Stimulated activated CD4-positive, alpha-beta T cell treated with anti-CD3 and anti-CD28 coated beads, Interleukin-2, amount 100 ng/mL, for 48 hours (primary cell): ENCODE measurements around the gene CMKLR1.

ENCODE experiments used
- DNase-seq, 2 donors: peaks; one replicate each; pipeline ENCODE4 v3.0.0-alpha.2; 2020

CMKLR1 gene

GRCh38 chr12:108333898-108334699 lies 5.0 kb downstream of the CMKLR1 start:
- no peak for DNase-seq

DNA sequence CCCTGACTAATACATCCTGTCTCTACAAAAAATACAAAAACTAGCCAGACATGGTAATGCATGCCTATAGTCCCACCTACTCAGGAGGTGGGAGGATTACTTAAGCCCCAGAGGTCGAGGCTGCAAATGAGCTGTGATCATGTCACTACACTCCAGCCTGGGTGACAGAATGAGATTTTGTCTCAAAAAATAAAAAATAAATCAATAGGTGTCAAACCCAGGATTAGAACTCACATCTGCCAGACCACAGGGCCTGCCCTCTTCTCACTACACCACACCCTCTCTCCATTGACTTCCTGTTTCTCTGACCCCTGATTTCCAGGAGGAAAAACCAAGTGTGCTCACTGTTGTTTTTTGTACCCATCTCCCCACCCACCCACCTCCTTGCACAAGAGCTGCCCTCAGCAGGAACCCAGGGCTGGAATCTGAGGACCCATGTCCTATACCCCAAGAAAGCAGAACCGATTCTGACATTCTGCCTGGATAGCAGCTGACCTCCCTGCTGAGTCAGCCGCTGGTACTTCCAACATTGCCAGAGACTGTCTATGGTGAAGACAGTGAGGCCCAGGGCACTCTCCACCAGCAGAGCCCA lies 6.2 kb downstream of the CMKLR1 start:
- DNase-seq: no peak

DNA sequence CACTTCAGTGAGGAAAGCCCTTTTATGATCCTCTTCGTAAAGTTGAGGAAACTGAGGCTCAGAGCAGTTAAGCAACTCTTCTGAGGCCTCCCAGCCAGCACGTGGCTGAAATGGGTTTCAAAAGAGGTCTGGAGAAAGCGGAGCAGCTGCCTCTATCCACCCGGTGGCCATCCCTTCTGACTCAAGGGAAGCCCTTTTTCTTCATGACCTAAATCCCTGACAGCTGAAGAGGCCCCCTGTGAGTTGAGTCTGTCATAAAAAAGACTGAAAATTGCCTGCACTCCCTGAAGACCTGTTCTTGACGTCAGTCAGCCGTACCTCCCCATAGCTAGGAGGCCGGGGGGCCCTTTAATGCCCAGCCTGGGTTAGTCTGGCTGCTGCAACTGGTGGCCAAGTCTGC lies 10.7 kb downstream of the CMKLR1 start:
- DNase-seq: no peak

GRCh38 chr12:108327621-108328344 lies 11.3 kb downstream of the CMKLR1 start:
- no peak for DNase-seq

DNA sequence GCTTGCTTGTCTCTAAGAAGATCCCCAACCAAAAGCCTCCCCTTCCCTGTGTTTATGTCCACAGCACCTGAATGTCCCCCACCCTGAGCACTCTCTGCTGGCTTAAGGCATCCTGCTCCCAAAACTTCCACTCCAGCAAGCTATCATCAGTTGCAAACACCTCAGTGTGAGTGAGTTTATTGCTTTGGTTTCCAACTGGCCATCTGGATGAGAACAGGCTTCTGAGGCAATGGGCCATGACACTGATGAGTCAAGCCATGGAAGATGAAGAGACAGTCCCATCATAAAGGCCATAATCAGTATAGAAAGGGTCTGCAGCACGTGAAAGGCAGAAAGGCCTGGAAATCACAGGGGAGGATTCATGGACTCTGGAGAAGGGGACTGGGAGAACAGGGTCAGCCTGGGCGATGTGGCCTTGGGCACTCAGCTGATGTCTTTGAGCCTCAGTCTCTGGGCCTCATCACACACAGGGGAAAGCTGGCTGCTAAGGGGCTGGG lies 12.8 kb downstream of the CMKLR1 start:
- DNase-seq: no peak

- DNase-seq: no peak
Observed at GRCh38 chr12:108325549-108325948, 13.6 kb downstream of the CMKLR1 start.

DNA sequence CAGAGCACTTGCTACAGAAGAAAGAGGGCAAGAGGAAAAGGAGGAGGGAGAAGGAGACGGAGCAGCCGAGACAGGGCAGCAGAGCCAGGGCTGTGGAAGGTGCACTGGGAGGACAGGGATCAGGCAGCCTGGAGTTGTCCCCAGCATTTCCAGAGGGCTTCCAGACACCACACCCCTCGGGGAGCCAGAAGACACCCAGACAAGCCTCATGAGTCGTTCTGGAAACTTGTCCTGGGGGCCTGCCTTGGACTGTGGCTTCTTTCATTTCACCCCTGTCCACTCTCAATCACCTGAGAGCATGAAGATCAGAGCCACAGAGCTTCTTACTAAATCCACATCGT lies 14.1 kb downstream of the CMKLR1 start:
- DNase-seq: no peak

DNA sequence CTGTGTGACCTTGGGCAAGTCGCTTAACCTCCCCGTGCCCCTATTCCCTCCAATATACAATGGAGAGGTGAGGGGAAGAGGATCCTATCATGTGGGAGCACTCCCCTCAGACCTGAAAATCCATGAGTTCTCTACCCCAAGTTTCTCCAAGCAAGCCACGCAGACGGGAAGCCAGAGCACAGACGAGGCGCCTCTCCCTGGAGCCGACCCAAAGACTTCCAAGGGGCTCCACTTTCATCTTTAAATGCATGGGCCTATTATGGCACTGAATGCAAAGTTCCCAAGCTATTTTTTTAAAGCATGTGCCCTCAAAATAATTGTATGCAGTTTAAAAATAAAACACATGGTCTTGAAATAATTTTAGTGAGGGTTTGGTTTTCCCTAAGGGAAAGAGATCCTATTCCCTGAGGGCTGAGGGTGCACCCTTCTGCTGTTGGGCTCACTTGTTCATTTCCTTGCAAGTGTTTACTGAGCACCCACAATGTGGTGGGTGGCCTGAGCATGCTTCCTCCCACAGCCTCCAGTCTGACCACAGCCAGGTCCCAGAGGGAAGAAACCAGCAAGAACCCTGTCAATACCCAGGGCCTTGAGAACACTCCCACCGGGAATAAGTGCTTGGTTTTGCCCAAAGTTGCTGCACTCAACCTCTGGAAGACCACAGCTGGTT lies 14.6 kb downstream of the CMKLR1 start:
- DNase-seq: no peak

- no peak for DNase-seq
Observed at GRCh38 chr12:108323581-108323980, 15.5 kb downstream of the CMKLR1 start.

DNA sequence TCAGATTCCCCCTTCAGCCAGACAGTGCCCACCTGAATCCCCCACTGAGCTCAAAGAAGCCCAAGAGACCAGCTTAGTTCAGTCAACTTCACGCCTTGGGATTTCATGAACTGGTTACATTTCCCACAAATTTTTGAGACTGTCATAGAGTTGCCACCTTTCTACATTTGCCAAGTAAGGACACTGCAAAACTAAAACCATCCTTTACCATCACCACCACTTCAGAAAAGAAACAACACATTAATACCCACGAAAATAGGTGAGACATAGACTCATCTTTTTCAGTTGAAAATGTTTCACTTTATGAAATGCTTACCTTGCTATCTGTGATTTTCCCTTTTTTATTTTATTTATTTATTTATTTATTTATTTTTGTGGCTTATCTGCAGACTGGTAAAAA lies 16.1 kb downstream of the CMKLR1 start:
- DNase-seq: no peak

GRCh38 chr12:108321688-108322087 lies 17.4 kb downstream of the CMKLR1 start:
- no peak for DNase-seq

- DNase-seq: no peak
Observed at GRCh38 chr12:108320507-108321293, 18.4 kb downstream of the CMKLR1 start.

DNA sequence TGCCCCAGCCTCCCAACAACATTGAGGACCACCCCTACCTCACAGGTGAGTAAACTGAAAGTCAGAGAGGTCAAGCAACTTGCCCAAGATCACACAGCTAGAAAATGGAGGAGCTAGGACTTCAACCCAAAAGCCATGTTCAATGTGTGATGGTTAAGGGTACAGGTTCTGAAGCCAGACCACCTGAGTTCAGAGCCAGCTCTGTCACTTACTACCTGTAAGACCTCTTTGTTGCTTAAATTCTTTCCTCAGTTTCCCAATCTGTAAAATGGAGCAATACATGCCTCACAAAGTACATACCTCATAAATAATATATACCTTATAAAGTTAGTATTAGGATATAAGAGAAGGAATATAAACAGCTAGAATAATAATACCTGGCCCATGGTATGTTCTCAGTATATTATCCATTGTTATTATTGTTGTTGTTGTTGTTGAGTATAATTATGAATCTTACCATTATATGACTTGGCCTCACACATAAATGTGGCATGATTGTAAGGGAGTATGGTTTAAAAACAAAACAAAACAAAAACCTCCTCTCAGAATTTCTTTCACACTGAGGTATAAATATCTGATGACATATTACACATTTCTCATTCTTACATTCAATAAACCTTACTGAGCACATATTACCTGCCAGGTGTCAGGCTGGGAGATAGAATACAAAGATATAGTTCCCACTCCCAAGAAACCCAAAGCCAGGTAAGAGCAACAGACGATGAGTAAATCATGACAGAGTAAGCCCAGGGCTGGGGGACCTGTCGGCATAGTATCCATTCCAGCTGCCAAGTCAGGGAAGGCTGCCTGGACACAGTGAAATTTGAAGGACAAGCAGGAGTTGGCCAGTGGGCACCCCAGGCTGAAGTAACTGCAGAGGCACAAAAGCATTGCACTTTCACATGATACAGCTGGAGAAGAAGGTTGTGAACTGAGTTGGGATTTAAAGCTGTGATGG lies 19.6 kb downstream of the CMKLR1 start:
- no peak for DNase-seq

DNA sequence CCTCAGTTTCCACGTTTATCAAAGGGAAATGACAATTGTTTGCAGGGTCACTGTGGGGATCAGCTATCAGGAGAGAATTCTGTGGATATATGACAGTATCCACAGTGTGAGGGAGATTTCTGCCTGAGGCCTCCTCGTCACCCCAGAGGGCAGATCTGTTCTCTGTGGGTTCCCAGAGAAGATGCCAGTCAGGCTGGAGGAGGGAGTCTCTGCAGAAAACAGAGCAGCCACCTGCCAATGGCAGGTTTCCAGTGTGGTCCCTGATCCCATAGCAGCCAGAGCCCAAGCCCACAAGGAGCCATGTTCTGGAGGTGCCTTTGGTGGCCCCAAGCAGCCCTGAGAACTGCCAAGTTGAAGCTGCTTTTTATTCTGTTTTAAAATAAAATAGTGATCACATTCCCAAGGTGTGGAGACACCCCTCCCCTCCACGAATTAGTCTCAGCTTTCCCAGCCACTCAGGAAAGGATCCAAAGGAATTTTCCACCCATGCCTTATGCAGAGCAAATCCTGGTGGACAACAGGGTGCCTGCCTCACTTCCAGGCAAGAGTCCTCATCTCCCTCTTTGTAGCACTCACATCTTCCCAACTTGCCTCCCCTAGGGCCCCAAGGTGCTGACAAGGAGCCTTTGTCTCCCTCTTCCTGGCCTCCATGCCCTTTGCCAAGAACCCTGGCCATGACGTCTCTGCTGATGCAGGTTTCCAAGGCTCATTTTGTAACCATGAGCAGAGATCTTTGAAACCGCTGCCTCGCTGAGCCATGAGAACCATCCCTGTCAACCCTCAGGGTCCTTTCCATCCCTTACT lies 20.4 kb downstream of the CMKLR1 start:
- no peak for DNase-seq

GRCh38 chr12:108317308-108318234 lies 21.5 kb downstream of the CMKLR1 start:
- no peak for DNase-seq

DNA sequence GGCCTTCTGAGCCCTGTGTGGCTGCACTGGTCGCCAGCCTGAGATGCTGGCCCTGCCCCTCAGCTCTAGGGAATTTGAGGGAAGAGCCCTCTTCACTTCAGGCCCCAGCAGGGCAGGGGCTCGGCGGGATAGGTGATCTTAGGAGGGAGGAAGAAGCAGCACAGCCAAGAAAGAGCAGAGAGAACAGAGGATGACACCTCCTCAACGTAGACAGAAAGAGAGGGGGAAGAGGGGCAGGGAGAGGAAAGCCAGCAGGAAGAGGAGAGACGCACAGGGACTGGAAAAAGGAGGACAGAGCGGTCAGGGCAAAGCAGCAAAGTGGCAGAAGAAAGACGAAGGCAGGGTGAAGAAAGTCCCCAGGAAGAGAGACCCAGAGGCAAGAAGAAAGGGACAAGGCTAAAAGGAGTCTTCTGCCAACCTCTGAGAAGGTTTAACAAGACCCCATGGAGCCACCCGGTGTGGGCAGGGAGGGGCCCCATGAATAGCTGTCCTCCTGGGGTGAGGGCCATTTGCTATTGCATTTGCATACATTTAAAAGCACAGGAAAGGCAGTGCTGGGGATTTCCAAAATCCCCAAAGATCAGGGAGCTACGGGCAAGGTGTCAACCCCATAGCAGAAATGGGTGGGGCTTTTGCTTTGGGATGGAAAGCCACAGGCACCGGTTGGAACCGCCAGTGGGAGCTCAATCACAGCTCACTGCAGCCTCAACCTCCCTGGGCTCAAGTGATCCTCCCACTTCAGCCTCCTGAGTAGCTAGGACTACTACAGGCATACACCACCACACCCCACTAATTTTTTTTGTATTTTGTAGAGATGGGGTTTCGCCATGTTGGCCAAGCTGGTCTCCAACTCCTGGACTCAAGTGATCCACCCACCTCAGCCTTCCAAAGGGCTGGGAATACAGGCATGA lies 22.7 kb downstream of the CMKLR1 start:
- DNase-seq: no peak

DNA sequence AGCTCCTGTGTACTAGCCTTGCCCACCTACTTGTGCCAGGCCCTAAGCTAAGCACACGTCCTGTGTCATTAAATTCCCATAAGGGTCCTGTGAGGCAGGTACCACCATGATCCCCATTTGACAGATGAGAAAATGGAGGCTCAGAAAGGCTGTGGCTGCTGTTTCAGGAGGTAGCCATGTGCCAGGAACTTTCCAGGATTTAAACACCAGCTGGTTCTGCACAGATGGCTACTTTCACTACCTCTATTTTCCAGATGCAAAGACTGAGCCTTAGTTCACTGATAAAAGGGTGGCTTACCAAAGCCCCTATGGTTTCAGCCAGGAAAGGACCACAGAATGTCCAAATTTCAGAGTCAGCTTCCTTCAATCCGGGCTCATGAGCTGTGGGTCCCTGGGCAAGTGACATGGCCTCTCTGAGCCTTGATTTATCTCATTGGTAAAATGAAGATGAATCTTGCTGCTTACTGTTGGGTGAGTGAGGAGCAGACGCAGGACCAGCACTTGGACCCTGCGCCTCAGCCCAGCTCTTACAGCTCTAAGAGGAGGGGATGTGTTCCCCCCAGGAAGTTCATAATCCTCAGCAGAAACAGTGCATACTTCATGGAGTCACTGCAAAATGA lies 23.5 kb downstream of the CMKLR1 start:
- no peak for DNase-seq
